Gastrocnemius medialis (tissue), 4 donors: ENCODE data around the gene DMXL1. TPM values are rescaled to one million over a fixed set of nuclear protein-coding genes. Genes with fewer than 3 reads are reported as not detected.
"Not testable (repeated sequence)": the region's sequence is repeated elsewhere in the genome, so short reads cannot be mapped to it uniquely, and the experiment has no call there.

Experiments
- ATAC-seq, 2 donors: fragments of 150-250 bp; one replicate each; pipeline ENCODE4 v1.9.1; 2016
- DNase-seq, 2 donors: peaks; one replicate each; pipeline ENCODE4 v3.0.0-alpha.2; 2019
- H3K27ac ChIP-seq, 4 donors: fragments of 200-600 bp; sonication (generic); 1 replicate in 1 of 4; 2 replicates in 3 of 4; pipeline ENCODE4 v1.5.1; 2016 to 2018; ENCODE audit warnings: mild to moderate bottlenecking in 2 of 4, moderate library complexity in 1 of 4
- H3K27me3 ChIP-seq, 3 donors: fragments of 200-600 bp; sonication (generic) in 2 of 3; 1 replicate in 1 of 3; 2 replicates in 2 of 3; pipeline versions ENCODE4 v1.5.1 to v1.6.0; 2016 to 2019; ENCODE audit warnings: mild to moderate bottlenecking in 1 of 3, moderate library complexity in 1 of 3
- H3K36me3 ChIP-seq, 2 donors: fragments of 200-600 bp; sonication (generic) in 1 of 2; one replicate each; pipeline ENCODE4 v1.5.1; 2017 to 2018
- H3K4me1 ChIP-seq, 2 donors: fragments of 200-600 bp; sonication (generic) in 1 of 2; one replicate each; pipeline ENCODE4 v1.5.1; 2016 to 2017; ENCODE audit warnings: mild to moderate bottlenecking in 2 of 2
- H3K4me3 ChIP-seq, 4 donors: fragments of 200-600 bp; sonication (generic) in 3 of 4; 1 replicate in 1 of 4; 2 replicates in 3 of 4; pipeline ENCODE4 v1.5.1; 2016 to 2019; ENCODE audit warnings: mild to moderate bottlenecking in 2 of 4
- H3K9me3 ChIP-seq, 3 donors: fragments of 200-600 bp; sonication (generic) in 2 of 3; 1 replicate in 1 of 3; 2 replicates in 2 of 3; pipeline ENCODE4 v1.5.1; 2016 to 2019
- POLR2A ChIP-seq, 2 donors: fragments of 450-650 bp; IDR thresholded peaks; one replicate each; pipeline ENCODE4 v1.6.1; 2017; ENCODE audit warnings: antibody characterized with exemption in 2 of 2, mild to moderate bottlenecking in 2 of 2, moderate library complexity in 2 of 2
- in situ Hi-C, 4 donors: fragments of 200-750 bp; cut with MboI; loops; one replicate each; pipeline versions ENCODE4 v1.15.0 to v1.8.0; 2017; ENCODE audit warnings: low sequenced_read_pairs in 4 of 4
- intact Hi-C: fragments of 100-400 bp; cut with DNase I; formaldehyde crosslinking; loops from one replicate; pipeline ENCODE4 v1.15.1; 2023; ENCODE audit warnings: low total_unique reads
- total RNA-seq, 4 donors: library from RNA; depleted of rRNA; stranded (reverse); fragments of >200 nt; gene quantifications; one replicate each; pipeline versions ENCODE4 v1.1.0 to v1.2.3, GENCODE V29; 2016
- TF ChIP-seq, protein P1 (sequence below), 5 experiments: fragments of 450-650 bp in 3 of 5; fragments of 200-600 bp in 2 of 5; sonication (generic) in 2 of 5; IDR thresholded peaks in 4 of 5; conservative IDR thresholded peaks in 1 of 5; 1 replicate in 4 of 5; 2 replicates in 1 of 5; pipeline ENCODE4 v1.5.1; 2016 to 2019; ENCODE audit warnings: antibody characterized with exemption in 5 of 5, mild to moderate bottlenecking in 3 of 5, moderate library complexity in 3 of 5

Gene DMXL1
- total RNA-seq, 4 donors from 2014 or later = 17.8 to 31.1 (median 24.3) TPM

DNA sequence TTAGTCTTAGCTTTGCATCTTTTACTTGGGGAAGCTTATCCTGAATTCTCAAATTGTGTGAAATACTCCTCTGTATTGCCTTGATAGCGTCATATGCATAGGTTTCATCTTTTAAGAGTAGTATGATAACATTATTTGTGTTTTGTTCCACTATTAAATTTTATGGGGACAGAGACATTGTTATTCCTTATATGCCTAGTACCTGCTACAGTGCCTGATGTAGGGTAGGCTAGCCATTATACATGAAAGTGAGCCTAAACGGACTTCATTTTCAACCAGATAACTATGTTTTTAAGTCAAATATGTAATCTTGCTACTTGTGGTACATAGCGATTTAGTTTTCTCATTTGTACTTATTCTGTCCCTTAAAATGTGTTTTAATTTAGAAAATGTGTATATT, 105.9 kb downstream of the DMXL1 start:
- H3K4me3 ChIP-seq = no peak overlapping the region
- H3K27me3 ChIP-seq = no peaks in the 10 kb centered on the region
- peaks cover 0 to 30% of the 10 kb centered on the region in 2 donors for H3K36me3 ChIP-seq
- DNase-seq = no peak
- intact Hi-C loops (no loop called here), in situ Hi-C loops (no loop called here)
- H3K4me1 ChIP-seq = peaks cover under 1 to 1% of the 10 kb centered on the region in 2 donors
- H3K9me3 ChIP-seq = no peaks in the 10 kb centered on the region
- no peak for ATAC-seq
- no peak overlapping the region for H3K27ac ChIP-seq
- TF ChIP-seq, protein P1, sequence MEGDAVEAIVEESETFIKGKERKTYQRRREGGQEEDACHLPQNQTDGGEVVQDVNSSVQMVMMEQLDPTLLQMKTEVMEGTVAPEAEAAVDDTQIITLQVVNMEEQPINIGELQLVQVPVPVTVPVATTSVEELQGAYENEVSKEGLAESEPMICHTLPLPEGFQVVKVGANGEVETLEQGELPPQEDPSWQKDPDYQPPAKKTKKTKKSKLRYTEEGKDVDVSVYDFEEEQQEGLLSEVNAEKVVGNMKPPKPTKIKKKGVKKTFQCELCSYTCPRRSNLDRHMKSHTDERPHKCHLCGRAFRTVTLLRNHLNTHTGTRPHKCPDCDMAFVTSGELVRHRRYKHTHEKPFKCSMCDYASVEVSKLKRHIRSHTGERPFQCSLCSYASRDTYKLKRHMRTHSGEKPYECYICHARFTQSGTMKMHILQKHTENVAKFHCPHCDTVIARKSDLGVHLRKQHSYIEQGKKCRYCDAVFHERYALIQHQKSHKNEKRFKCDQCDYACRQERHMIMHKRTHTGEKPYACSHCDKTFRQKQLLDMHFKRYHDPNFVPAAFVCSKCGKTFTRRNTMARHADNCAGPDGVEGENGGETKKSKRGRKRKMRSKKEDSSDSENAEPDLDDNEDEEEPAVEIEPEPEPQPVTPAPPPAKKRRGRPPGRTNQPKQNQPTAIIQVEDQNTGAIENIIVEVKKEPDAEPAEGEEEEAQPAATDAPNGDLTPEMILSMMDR (IDR thresholded peaks at IDR 0.05 in 4 of 5, conservative IDR thresholded peaks at IDR 0.05 in 1 of 5) = no peak
- no peak for TF ChIP-seq POLR2A (IDR thresholded peaks at IDR 0.05)

- no peak for ATAC-seq
- Histone ChIP-seq H3K36me3 (peaks cover 0 to 30% of the 10 kb centered on the region in 2 donors), H3K27me3 (no peaks in the 10 kb centered on the region), H3K27ac (no peak overlapping the region), H3K4me1 (no peaks in the 10 kb centered on the region), H3K4me3 (no peak overlapping the region), H3K9me3 (no peaks in the 10 kb centered on the region)
- intact Hi-C loops = no loop called here
- TF ChIP-seq POLR2A (IDR thresholded peaks at IDR 0.05) = no peak
- TF ChIP-seq, protein P1 (IDR thresholded peaks at IDR 0.05 in 4 of 5, conservative IDR thresholded peaks at IDR 0.05 in 1 of 5) = no peak
- no peak for DNase-seq
- in situ Hi-C loops = no loop called here
Measured at GRCh38 chr5:119177226-119177625, 106.3 kb downstream of the DMXL1 start.

GRCh38 chr5:119178435-119178834, 107.5 kb downstream of the DMXL1 start:
- Histone ChIP-seq H3K36me3 (peaks cover 0 to 30% of the 10 kb centered on the region in 2 donors), H3K27me3 (no peaks in the 10 kb centered on the region), H3K4me3 (no peak overlapping the region), H3K9me3 (no peaks in the 10 kb centered on the region), H3K4me1 (no peaks in the 10 kb centered on the region), H3K27ac (no peak overlapping the region)
- TF ChIP-seq, protein P1 (IDR thresholded peaks at IDR 0.05 in 4 of 5, conservative IDR thresholded peaks at IDR 0.05 in 1 of 5) = no peak
- no peak for TF ChIP-seq POLR2A (IDR thresholded peaks at IDR 0.05)
- intact Hi-C loops (no loop called here), in situ Hi-C loops (no loop called here)
- no peak for ATAC-seq
- no peak for DNase-seq

GRCh38 chr5:119179857-119180641, 109.2 kb downstream of the DMXL1 start:
- intact Hi-C loops (no loop called here), in situ Hi-C loops (no loop called here)
- TF ChIP-seq POLR2A (IDR thresholded peaks at IDR 0.05) = no peak
- Histone ChIP-seq H3K9me3 (no peaks in the 10 kb centered on the region), H3K27ac (no peak overlapping the region), H3K4me1 (no peaks in the 10 kb centered on the region), H3K27me3 (no peaks in the 10 kb centered on the region), H3K4me3 (no peak overlapping the region), H3K36me3 (peaks cover 0 to 26% of the 10 kb centered on the region in 2 donors)
- no peak for DNase-seq
- ATAC-seq = no peak

- H3K4me3 ChIP-seq, H3K27ac ChIP-seq, DNase-seq, H3K27me3 ChIP-seq, ATAC-seq, H3K9me3 ChIP-seq, H3K4me1 ChIP-seq, intact Hi-C loops, in situ Hi-C loops: not testable (repeated sequence)
- H3K36me3 ChIP-seq = peaks cover 0 to 12% of the 10 kb centered on the region in 2 donors
Measured at GRCh38 chr5:119185512-119185911, 114.6 kb downstream of the DMXL1 start.
